ENCODE results near the gene FBXO39.
"Not testable (repeated sequence)": the region's sequence is repeated elsewhere in the genome, so short reads cannot be mapped to it uniquely, and the experiment has no call there.

The FBXO39 gene

GRCh38 chr17:6775871-6776405 is at the start of gene FBXO39:
Gene FBXO39, plus strand, starts transcription at chr17:6776215. Its CDS starts 3,654 bp downstream, at chr17:6779869.
- DNase-seq (ENCODE audit: low read depth) = no peak

DNA sequence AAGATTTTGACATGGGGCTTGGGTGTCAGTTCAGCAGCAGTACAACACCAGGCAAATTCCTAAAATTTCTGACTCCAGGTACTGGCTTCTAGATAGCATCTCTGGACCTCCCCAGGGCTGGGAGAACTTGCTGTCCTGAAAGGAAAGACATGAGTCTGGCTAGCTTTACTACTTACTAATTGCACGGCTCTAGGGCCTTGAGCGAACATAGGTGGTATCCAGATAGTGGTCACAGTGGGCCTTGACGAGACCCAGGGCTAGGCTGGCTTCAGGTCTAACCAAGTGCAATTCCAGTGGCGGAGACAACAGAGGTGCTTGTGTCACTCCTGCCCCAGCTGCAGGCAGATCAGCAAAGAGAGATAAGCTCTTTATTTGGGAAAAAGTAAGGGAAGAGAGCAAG is 46.5 kb upstream of the FBXO39 start:
- DNase-seq (ENCODE audit: low read depth) = no peak

GRCh38 chr17:6746665-6747064 is 29.4 kb upstream of the FBXO39 start:
- DNase-seq (ENCODE audit: low read depth) = not testable (repeated sequence)

DNA sequence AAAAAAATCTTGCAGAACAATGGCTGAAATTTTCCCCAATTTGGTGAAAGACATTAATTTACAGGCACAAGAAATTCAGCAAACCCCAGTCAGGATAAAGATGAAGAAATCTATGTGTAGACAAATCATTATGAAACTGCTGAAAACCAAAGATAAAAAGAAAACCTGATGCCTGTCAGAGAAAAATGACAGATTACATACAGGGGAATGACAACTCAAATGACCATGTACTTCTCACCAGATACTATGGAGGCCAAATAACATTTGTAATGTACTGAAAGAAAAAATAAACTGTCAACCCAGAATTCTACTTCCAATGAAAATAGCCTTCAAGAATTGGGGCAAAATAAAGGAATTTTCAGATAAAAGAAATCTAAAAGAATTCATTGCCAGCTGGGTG is 27.4 kb upstream of the FBXO39 start:
- DNase-seq (ENCODE audit: low read depth) = no peak

DNA sequence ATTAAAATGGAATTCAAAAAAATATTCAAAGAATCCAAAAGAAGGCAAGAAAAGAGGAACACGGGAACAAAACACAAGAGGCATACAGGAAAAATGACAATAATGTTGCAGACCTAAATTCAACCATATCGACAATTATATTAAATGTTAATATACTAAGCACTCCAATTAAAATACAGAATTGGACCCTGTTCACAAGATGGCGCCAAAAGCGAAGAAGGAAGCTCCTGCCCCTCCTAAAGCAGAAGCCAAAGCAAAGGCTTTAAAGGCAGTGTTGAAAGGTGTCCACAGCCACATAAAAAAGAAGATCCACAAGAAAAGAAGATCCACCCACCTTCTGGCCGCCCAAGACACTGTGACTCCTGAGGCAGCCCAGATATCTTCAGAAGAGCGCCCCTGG is 26.5 kb upstream of the FBXO39 start:
- peak; percentile 49 for DNase-seq (ENCODE audit: low read depth)

DNA sequence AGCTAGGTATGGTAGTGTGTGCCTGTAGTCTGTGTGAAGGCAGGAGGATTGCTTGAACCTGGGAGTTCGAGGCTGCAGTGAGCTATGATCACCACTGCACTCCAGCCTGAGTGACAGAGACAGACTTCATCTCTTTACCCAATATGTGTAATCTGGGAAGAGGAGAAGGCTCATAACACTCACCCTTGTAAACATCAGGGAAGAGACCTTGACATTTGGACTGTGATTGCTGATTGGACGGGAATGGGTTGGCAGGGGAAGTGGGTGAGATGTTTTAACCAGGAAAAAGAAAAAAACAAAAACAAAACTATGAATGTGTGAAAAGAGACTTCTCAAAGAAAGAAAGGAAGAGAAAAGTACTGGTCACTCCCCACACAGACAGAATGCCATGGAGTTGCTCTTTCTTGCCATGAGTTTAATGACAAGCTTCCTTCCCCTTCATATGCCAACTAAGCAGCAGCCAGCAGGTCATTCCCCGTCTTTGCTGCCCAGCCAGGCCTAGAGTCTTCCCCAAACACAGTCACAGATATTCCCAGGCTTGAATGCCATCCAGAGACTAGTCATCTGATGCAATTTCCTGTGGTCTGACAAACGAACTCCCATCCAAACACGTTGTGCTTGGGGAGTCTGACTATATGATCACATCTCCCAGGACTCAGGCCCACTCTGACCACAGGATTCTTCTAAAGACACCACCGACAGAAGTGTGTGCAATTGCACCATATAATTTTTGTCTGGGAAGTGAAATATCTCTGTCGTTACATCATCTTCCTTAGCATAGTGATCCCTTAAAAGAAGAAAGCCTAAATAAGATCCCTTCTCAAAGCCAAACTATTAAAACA is 23.7 kb upstream of the FBXO39 start:
- DNase-seq (ENCODE audit: low read depth) = peak; percentile 100

DNA sequence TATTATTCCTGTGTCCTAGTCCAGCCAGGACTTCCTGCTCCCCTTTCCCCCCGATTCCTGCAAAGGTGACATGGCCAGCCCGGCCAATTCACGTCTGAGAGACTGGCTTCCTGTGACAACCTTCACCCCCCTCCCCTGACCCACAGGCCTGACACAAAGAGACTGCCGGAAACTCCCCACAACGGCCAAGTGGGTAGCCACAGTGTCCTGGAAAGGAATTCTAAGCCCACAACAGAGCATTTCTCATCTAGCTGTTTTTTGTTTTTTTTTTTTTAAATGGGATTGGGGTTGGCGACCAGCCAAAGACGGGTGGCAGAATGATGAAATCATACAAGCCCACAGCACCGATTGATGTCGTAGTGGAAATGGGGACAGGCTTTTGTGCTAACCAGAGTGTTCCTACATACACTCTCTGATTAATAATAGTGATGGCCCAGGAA is 23.0 kb upstream of the FBXO39 start:
- DNase-seq (ENCODE audit: low read depth) = peak; percentile 96

DNA sequence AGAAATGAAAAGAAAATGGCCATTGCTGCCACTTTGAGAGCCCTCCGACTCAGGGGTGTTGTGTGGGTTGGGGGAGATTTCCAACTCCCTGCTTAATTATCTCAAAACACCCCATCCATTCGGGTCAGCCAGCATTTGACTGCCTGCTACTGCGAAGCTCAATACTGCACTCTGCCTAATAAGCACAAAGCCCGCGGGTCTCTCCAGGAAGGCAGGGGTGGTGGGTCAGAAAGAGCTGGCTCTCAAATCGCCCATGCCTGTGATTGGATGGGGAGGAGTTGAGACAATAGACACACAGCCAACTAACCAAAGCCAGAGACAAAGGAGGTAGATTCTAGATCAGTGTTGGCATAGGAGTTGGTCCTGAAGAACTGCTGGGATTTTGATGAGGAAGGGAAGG is 22.5 kb upstream of the FBXO39 start:
- DNase-seq (ENCODE audit: low read depth) = peak; percentile 15

DNA sequence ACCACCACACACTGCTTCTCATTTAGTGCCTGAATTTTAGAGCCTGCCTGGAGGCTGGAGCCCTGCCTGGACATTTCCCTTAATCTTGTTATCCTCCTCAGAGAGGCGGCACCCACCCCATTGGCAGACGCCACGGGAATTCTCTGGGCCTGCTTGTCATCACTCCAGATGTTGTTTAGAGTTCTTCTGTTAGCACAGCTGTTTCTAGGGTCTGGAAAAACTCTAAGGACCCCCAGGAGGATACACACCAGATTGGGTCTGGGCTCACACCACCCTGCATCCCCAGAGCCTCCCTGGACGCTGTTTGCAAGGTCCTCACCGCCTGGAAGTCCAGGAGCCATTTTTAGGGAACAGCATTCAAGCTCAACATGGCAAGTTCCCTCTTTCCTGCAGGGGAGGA is 20.7 kb upstream of the FBXO39 start:
- peak; percentile 43 for DNase-seq (ENCODE audit: low read depth)

GRCh38 chr17:6755731-6756184 is 20.3 kb upstream of the FBXO39 start, which contains the start of gene XAF1:
Gene XAF1, plus strand, starts transcription at chr17:6756046. Its CDS starts 33 bp downstream, at chr17:6756079.
- peak; percentile 76 for DNase-seq (ENCODE audit: low read depth)

DNA sequence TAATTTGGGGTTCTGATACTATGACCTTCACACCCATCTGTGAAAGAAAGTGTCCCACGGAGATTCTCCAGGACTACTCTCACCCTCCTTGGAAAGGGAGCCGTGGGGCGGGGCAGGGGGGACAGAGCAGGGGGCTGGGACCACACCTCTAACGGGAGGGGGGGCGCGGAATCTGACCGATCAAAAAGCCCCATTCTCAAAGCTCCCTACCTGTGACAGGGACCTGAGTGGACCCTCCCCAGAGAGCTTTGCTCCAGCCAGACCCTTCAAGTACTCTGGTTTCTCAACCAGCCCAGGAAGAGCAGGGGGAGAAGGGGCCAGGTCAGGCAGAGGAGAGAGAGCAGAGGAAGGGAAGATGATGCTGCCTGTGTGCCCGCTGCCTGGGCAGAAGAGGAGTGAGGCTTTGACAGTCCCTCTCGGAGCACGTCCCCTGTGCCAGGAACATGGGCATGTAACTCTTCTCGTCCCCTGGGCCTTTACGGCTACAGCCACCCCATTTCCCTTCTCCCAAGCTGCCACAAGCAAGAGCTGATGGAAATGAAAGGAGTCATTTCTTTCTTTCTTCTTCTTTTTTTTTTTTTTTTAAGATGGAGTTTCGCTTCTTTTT is 19.5 kb upstream of the FBXO39 start:
- no peak for DNase-seq (ENCODE audit: low read depth)

DNA sequence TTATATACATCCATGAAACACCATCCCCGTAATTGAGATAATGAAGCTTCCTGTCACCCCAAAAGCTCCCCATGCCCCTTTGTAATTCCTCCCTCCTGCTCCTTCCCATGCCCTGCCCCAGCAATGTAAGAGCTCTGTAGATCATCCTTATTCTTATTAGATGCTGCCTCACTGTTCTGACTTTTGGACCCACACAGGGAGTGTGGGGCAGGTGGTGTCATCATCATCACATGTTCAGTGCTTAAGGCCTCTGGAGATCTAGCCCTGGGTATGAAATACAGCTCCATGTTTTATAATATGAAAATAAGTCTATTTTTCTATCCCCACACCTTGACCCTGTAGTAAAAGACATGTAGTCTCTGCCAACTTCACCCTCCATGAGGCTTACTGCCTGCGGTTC is 18.3 kb upstream of the FBXO39 start:
- no peak for DNase-seq (ENCODE audit: low read depth)

- DNase-seq (ENCODE audit: low read depth) = no peak
These were observed 14.2 kb upstream of the FBXO39 start for GRCh38 chr17:6761779-6762178.

GRCh38 chr17:6768447-6768846 is 7.6 kb upstream of the FBXO39 start:
- DNase-seq (ENCODE audit: low read depth) = no peak

GRCh38 chr17:6772016-6772415 is 4.0 kb upstream of the FBXO39 start:
- no peak for DNase-seq (ENCODE audit: low read depth)

DNA sequence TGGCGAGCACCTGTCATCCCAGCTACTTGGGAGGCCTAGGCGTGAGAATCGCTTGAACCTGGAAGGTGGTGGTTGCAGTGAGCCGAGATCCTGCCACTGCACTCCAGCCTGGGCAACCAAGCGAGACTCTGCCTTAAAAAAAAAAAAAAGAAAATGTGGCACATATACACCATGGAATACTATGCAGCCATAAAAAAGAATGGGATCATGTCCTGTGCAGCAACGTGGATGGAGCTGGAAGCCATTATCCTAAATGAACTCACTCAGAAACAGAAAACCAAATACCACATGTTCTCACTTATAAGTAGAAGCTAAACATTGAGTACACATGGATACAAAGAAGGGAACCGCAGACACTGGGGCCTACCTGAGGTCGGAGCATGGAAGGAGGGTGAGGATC is 1.1 kb upstream of the FBXO39 start:
- not testable (repeated sequence) for DNase-seq (ENCODE audit: low read depth)

GRCh38 chr17:6779411-6779810 is 3.4 kb downstream of the FBXO39 start:
- no peak for DNase-seq (ENCODE audit: low read depth)

DNA sequence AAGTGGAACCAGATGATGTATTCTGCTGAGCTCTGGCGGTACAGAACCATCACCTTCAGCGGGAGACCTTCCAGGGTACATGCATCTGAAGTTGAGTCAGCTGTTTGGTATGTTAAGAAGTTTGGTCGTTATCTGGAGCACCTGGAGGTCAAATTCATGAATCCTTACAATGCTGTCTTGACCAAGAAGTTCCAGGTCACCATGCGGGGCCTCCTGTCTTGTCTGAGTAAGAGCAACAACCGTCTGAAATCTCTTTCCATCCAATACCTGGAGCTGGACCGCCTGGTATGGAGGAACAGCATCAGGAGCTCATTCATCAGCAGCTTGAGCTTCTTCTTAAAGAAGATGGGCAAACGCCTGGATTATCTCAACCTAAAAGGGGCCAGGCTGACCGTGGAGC is 4.0 kb downstream of the FBXO39 start:
- DNase-seq (ENCODE audit: low read depth) = no peak

- no peak for DNase-seq (ENCODE audit: low read depth)
These were observed 4.9 kb downstream of the FBXO39 start for GRCh38 chr17:6780886-6781285.

DNA sequence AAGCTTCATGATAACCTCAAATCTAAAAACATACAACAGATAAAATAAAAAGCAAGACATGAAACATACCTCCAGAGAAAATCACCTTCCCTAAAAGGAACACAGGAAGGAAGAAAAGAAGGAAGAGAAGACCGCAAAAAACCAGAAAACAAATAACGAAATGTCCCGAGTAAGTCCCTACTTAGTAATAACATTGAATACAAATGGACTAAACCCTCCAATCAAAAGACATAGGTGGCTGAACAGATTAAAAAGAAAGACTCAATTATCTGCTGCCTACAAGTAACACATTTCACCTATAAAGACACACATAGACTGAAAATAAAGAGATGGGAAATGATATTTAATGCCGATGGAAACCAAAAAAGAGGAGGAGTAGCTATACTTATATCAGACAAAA is 6.2 kb downstream of the FBXO39 start:
- DNase-seq (ENCODE audit: low read depth) = no peak

DNA sequence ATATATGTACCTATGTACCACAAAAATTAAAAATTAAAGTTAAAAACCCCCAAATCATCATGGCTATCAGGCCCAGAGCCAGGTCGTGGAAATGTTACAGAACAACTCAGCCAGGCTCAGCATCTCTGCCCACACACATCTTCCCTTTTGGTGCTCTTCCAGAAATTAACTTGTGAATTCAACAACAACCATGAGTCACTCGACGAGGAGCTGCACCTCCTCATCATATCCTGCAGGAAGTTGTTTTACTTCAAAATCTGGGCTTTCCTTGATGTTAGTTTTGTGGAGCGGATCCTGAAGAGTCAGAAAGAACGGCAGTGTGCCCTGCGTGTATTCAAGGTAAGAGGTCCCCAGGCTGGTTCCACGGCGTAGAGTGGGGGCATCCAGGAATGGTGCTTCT is 10.6 kb downstream of the FBXO39 start:
- DNase-seq (ENCODE audit: low read depth) = peak; percentile 74

DNA sequence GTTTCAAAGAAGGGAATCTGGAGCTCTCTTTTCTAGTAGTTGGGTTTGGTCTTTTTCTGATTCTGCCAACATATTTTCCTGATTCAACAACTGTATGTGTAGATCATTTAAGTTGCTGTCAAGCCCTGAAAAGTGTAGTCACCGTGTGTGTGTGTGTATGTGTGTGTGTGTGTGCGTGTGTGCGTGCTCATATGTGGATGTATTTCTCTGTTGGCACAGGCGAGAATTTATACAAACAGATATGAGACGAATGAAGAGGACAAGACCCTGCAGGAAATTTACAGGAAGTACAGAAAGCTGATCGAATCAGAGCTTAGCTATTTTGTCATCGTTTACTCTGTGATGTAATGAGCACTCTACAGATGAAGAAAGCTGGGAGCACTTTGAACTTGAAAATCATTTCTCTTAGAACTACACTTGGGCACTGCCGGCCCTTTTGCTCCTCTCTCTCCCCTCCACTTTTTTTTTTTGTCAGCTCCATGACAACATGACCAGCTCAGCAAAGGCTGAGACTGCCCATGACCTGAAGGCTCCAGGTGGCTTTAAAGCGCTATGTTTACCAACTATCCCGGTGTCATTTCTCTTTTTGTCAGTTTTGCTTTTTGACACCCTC is 11.2 kb downstream of the FBXO39 start:
- no peak for DNase-seq (ENCODE audit: low read depth)

- DNase-seq (ENCODE audit: low read depth) = no peak
These were observed 13.1 kb downstream of the FBXO39 start for GRCh38 chr17:6789146-6789545.

Data from EH (cell line).